ENCODE data around the gene CIITA.
"Not testable (repeated sequence)": the region's sequence is repeated elsewhere in the genome, so short reads cannot be mapped to it uniquely, and the experiment has no call there.

CIITA gene

DNA sequence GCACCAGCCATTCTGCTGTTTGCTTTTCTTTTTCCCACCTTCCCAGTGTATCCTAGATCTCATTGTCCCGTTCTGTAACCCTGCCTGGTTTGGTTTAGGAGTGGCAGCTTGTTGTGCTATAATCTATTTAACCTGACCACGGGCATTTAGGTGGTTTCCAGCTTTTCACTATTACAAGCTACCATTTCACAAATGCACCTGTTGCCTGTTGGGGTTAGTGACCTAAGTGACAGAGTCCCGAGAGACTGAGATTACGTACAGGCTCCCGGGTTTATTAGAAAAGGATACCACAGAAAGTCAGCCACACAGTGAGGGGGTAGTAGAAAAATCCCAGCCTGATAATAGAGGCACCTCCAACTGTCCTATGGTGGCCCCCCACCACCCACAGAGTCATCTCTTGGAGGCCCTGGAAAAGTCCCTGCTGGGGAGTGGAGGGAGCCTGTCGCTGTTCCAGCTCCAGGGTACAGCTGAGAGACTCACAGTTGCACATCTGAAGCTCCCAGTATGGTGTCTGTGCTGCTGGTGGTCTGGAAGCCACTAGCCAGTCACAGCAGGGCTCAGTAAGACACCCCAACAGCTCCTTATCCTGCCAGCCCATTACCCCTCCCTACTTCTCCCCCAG is 88.5 kb downstream of the CIITA start:
- Histone ChIP-seq H3K79me2 (ENCODE audit: insufficient read depth, low read length) (no peaks in the 10 kb centered on the region), H3K9me3 (ENCODE audit: low read length) (no peaks in the 10 kb centered on the region), H4K20me1 (ENCODE audit: insufficient read depth, low read length) (no peaks in the 10 kb centered on the region), H3K4me1 (ENCODE audit: insufficient read depth, low read length, severe bottlenecking) (peaks cover 27% of the 10 kb centered on the region), H3K9me2 (ENCODE audit: low read depth, low read length) (no peaks in the 10 kb centered on the region), H3K9ac (ENCODE audit: low read length) (no peak overlapping the region; the same call in 1 of the 2 replicates), H3K4me2 (ENCODE audit: low read length) (peak overlapping the region; percentile 28; the same call in 1 of the 2 replicates), H3K27me3 (ENCODE audit: insufficient read depth, low read length) (no peaks in the 10 kb centered on the region), H3K4me3 (ENCODE audit: low read depth, low read length, poor library complexity, severe bottlenecking) (no peak overlapping the region), H3K27ac (ENCODE audit: low read depth, low read length, poor library complexity, severe bottlenecking) (peak overlapping the region; percentile 27), H3F3A (ENCODE audit: insufficient read depth, low read length) (no peaks in the 10 kb centered on the region), H2AFZ (ENCODE audit: low read length) (no peak overlapping the region), H3K36me3 (ENCODE audit: insufficient read depth, low read length) (peaks cover 32% of the 10 kb centered on the region)
- TF ChIP-seq, protein P1, sequence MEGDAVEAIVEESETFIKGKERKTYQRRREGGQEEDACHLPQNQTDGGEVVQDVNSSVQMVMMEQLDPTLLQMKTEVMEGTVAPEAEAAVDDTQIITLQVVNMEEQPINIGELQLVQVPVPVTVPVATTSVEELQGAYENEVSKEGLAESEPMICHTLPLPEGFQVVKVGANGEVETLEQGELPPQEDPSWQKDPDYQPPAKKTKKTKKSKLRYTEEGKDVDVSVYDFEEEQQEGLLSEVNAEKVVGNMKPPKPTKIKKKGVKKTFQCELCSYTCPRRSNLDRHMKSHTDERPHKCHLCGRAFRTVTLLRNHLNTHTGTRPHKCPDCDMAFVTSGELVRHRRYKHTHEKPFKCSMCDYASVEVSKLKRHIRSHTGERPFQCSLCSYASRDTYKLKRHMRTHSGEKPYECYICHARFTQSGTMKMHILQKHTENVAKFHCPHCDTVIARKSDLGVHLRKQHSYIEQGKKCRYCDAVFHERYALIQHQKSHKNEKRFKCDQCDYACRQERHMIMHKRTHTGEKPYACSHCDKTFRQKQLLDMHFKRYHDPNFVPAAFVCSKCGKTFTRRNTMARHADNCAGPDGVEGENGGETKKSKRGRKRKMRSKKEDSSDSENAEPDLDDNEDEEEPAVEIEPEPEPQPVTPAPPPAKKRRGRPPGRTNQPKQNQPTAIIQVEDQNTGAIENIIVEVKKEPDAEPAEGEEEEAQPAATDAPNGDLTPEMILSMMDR (IDR thresholded peaks at IDR 0.05; ENCODE audit: low read length): no peak
- TF ChIP-seq EZH2 (IDR thresholded peaks at IDR 0.05; ENCODE audit: borderline replicate concordance, low read length): no peak

- no peaks in the 10 kb centered on the region for H4K20me1 ChIP-seq (ENCODE audit: insufficient read depth, low read length)
- peak overlapping the region; percentile 27 for H3K27ac ChIP-seq (ENCODE audit: low read depth, low read length, poor library complexity, severe bottlenecking)
- H3K79me2 ChIP-seq (ENCODE audit: insufficient read depth, low read length): no peaks in the 10 kb centered on the region
- H3K9me3 ChIP-seq (ENCODE audit: low read length): no peaks in the 10 kb centered on the region
- no peak for TF ChIP-seq EZH2 (IDR thresholded peaks at IDR 0.05; ENCODE audit: borderline replicate concordance, low read length)
- TF ChIP-seq, protein P1 (IDR thresholded peaks at IDR 0.05; ENCODE audit: low read length): no peak
- H3K36me3 ChIP-seq (ENCODE audit: insufficient read depth, low read length): peaks cover 37% of the 10 kb centered on the region
- peaks cover 27% of the 10 kb centered on the region for H3K4me1 ChIP-seq (ENCODE audit: insufficient read depth, low read length, severe bottlenecking)
- no peaks in the 10 kb centered on the region for H3F3A ChIP-seq (ENCODE audit: insufficient read depth, low read length)
- no peak overlapping the region for H3K9ac ChIP-seq (ENCODE audit: low read length)
- H3K4me2 ChIP-seq (ENCODE audit: low read length): no peak overlapping the region
- H2AFZ ChIP-seq (ENCODE audit: low read length): no peak overlapping the region
- no peaks in the 10 kb centered on the region for H3K9me2 ChIP-seq (ENCODE audit: low read depth, low read length)
- no peak overlapping the region for H3K4me3 ChIP-seq (ENCODE audit: low read depth, low read length, poor library complexity, severe bottlenecking)
- H3K27me3 ChIP-seq (ENCODE audit: insufficient read depth, low read length): no peaks in the 10 kb centered on the region
Measured at GRCh38 chr16:10966129-10966528, 89.1 kb downstream of the CIITA start.

DNA sequence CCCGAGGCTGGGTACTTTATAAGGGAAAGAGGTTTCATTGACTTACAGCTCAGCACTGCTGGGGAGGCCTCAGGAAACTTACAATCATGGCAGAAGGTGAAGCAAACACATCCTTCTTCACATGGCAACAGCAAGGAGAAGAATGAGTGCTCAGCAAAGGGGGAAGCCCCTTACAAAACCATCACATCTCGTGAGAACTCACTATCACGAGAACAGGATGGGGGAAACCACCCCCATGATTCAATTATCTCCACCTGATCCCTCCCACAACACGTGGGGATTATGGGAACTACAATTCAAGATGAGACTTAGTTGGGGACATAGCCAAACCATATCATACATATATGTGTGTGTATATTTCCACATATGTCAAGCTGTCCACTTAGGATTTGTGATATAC is 89.6 kb downstream of the CIITA start:
- H3K27ac ChIP-seq (ENCODE audit: low read depth, low read length, poor library complexity, severe bottlenecking); H3K27me3 ChIP-seq (ENCODE audit: insufficient read depth, low read length); H3K9me3 ChIP-seq (ENCODE audit: low read length); H2AFZ ChIP-seq (ENCODE audit: low read length); H3K9ac ChIP-seq (ENCODE audit: low read length); H3K79me2 ChIP-seq (ENCODE audit: insufficient read depth, low read length); H4K20me1 ChIP-seq (ENCODE audit: insufficient read depth, low read length); H3K9me2 ChIP-seq (ENCODE audit: low read depth, low read length); H3K4me3 ChIP-seq (ENCODE audit: low read depth, low read length, poor library complexity, severe bottlenecking); H3F3A ChIP-seq (ENCODE audit: insufficient read depth, low read length); H3K4me2 ChIP-seq (ENCODE audit: low read length): not testable (repeated sequence)
- peaks cover 27% of the 10 kb centered on the region for H3K4me1 ChIP-seq (ENCODE audit: insufficient read depth, low read length, severe bottlenecking)
- H3K36me3 ChIP-seq (ENCODE audit: insufficient read depth, low read length): peaks cover 40% of the 10 kb centered on the region

- H4K20me1 ChIP-seq (ENCODE audit: insufficient read depth, low read length): no peaks in the 10 kb centered on the region
- peaks cover 45% of the 10 kb centered on the region; the same call in 1 of the 2 replicates for H3K36me3 ChIP-seq (ENCODE audit: insufficient read depth, low read length)
- H3K27me3 ChIP-seq (ENCODE audit: insufficient read depth, low read length): no peaks in the 10 kb centered on the region
- H3K4me1 ChIP-seq (ENCODE audit: insufficient read depth, low read length, severe bottlenecking): peaks cover 25% of the 10 kb centered on the region
- TF ChIP-seq, protein P1 (IDR thresholded peaks at IDR 0.05; ENCODE audit: low read length): no peak
- no peak for TF ChIP-seq EZH2 (IDR thresholded peaks at IDR 0.05; ENCODE audit: borderline replicate concordance, low read length)
- no peak overlapping the region for H2AFZ ChIP-seq (ENCODE audit: low read length)
- H3K9me3 ChIP-seq (ENCODE audit: low read length): no peaks in the 10 kb centered on the region
- no peak overlapping the region for H3K4me3 ChIP-seq (ENCODE audit: low read depth, low read length, poor library complexity, severe bottlenecking)
- H3K9ac ChIP-seq (ENCODE audit: low read length): no peak overlapping the region
- H3K79me2 ChIP-seq (ENCODE audit: insufficient read depth, low read length): no peaks in the 10 kb centered on the region
- H3K27ac ChIP-seq (ENCODE audit: low read depth, low read length, poor library complexity, severe bottlenecking): no peak overlapping the region
- no peaks in the 10 kb centered on the region for H3F3A ChIP-seq (ENCODE audit: insufficient read depth, low read length)
- no peaks in the 10 kb centered on the region for H3K9me2 ChIP-seq (ENCODE audit: low read depth, low read length)
- no peak overlapping the region for H3K4me2 ChIP-seq (ENCODE audit: low read length)
Measured at GRCh38 chr16:10967986-10968385, 91.0 kb downstream of the CIITA start.
